GM12892 (cell line): ENCODE measurements around the gene S100B.

ENCODE experiments used
- DNase-seq: peaks from one replicate; pipeline ENCODE4 v3.0.0; 2011; ENCODE audit not compliant: insufficient read length
- FAIRE-seq: peaks from 2 replicates; lab custom pipeline; 2011; peaks lifted over from hg19 to GRCh38; lab: Jason Lieb, UNC
- POLR2A ChIP-seq: IDR thresholded peaks from 2 replicates; pipeline ENCODE4 v1.6.1; 2011; ENCODE audit warnings: low read depth, low read length, control low read depth
- POLR2AphosphoS5 ChIP-seq: IDR thresholded peaks from 2 replicates; pipeline ENCODE4 v1.6.1; 2011; ENCODE audit warnings: low read depth, low read length, control low read depth
- TAF1 ChIP-seq: IDR thresholded peaks from 2 replicates; pipeline ENCODE4 v1.6.1; 2011; ENCODE audit warnings: low read depth, mild to moderate bottlenecking, control low read depth, low read length, borderline replicate concordance

S100B gene

GRCh38 chr21:46626536-46626935 lies 21.7 kb upstream of the S100B start:
- TF ChIP-seq POLR2AphosphoS5 (no peak), POLR2A (no peak), TAF1 (no peak)
- no peak for FAIRE-seq
- DNase-seq = no peak

GRCh38 chr21:46625759-46626158 lies 20.9 kb upstream of the S100B start:
- no peak for DNase-seq
- no peak for FAIRE-seq
- no peak for TF ChIP-seq POLR2A
- no peak for TF ChIP-seq TAF1
- TF ChIP-seq POLR2AphosphoS5 = no peak

- DNase-seq (no peak), FAIRE-seq (no peak)
Measured at GRCh38 chr21:46624050-46624449, 19.2 kb upstream of the S100B start.

GRCh38 chr21:46622226-46622625 lies 17.3 kb upstream of the S100B start:
- TF ChIP-seq POLR2AphosphoS5 (no peak), TAF1 (no peak), POLR2A (no peak)
- FAIRE-seq (no peak), DNase-seq (no peak)

More at GRCh38 chr21:46624050-46624449, 19.2 kb upstream of the S100B start:
- TF ChIP-seq POLR2A (no peak), POLR2AphosphoS5 (no peak), TAF1 (no peak)

- TF ChIP-seq POLR2AphosphoS5 (no peak), POLR2A (no peak), TAF1 (no peak)
- DNase-seq (no peak), FAIRE-seq (no peak)
Measured at GRCh38 chr21:46621457-46622182, 16.7 kb upstream of the S100B start.

- TF ChIP-seq POLR2A (no peak), POLR2AphosphoS5 (no peak)
- DNase-seq = no peak
- FAIRE-seq = no peak
Measured at GRCh38 chr21:46620846-46621245, 16.0 kb upstream of the S100B start.

- TF ChIP-seq POLR2AphosphoS5 = no peak
- no peak for TF ChIP-seq POLR2A
- no peak for TF ChIP-seq TAF1
- no peak for FAIRE-seq
Measured at GRCh38 chr21:46619846-46620245, 15.0 kb upstream of the S100B start.

GRCh38 chr21:46618738-46619379 lies 14.0 kb upstream of the S100B start:
- FAIRE-seq = no peak
- TF ChIP-seq POLR2A = no peak
- no peak for TF ChIP-seq TAF1
- no peak for TF ChIP-seq POLR2AphosphoS5
- DNase-seq = no peak

More at GRCh38 chr21:46619846-46620245, 15.0 kb upstream of the S100B start:
- DNase-seq = no peak

GRCh38 chr21:46617267-46618051 lies 12.6 kb upstream of the S100B start:
- TF ChIP-seq TAF1 (no peak), POLR2A (no peak), POLR2AphosphoS5 (no peak)
- DNase-seq (no peak), FAIRE-seq (no peak)

- FAIRE-seq (no peak), DNase-seq (no peak)
- no peak for TF ChIP-seq POLR2AphosphoS5
- TF ChIP-seq POLR2A = no peak
- no peak for TF ChIP-seq TAF1
Measured at GRCh38 chr21:46616656-46617055, 11.8 kb upstream of the S100B start.

GRCh38 chr21:46616050-46616449 lies 11.2 kb upstream of the S100B start:
- no peak for DNase-seq
- FAIRE-seq = no peak
- no peak for TF ChIP-seq POLR2AphosphoS5
- TF ChIP-seq POLR2A = no peak
- no peak for TF ChIP-seq TAF1

- TF ChIP-seq POLR2A (no peak), POLR2AphosphoS5 (no peak), TAF1 (no peak)
- FAIRE-seq = no peak
Measured at GRCh38 chr21:46613391-46613790, 8.5 kb upstream of the S100B start.

More at GRCh38 chr21:46613391-46613790, 8.5 kb upstream of the S100B start:
- no peak for DNase-seq
